Common myeloid progenitor, CD34-positive (primary cell): ENCODE data around the gene GLDC.

ENCODE experiments used
- CTCF ChIA-PET: fragments of 350-600 bp; sonication (Branson Sonifier 250); formaldehyde crosslinking; loops from one replicate; lab custom pipeline; 2021; ENCODE audit warnings: antibody characterized with exemption; lab: Charles Lee
- POLR2A ChIA-PET: fragments of 350-600 bp; sonication (Branson Sonifier 250); formaldehyde crosslinking; loops from one replicate; lab custom pipeline; 2021; ENCODE audit warnings: antibody characterized with exemption; lab: Charles Lee
- DNase-seq, 3 donors: peaks; one replicate each; pipeline versions ENCODE4 v3.0.0 to v3.0.0-alpha.2; 2013
- H3K27ac ChIP-seq, 2 experiments: 1 replicate in 1 of 2; 2 replicates in 1 of 2; pipeline ENCODE4 v1.7.0; 2013; ENCODE audit warnings: inconsistent platforms in 2 of 2, low read length in 2 of 2, mild to moderate bottlenecking in 2 of 2, low read depth in 1 of 2, moderate library complexity in 1 of 2; ENCODE audit not compliant: severe bottlenecking in 2 of 2, insufficient read depth in 1 of 2, poor library complexity in 1 of 2
- H3K27me3 ChIP-seq, 5 experiments: replicated peaks in 2 of 5; 1 replicate in 3 of 5; 2 replicates in 2 of 5; pipeline versions ENCODE4 v1.6.1 to v1.7.0; 2013; ENCODE audit warnings: low read length in 4 of 5, mild to moderate bottlenecking in 2 of 5, moderate library complexity in 2 of 5, inconsistent platforms in 1 of 5; ENCODE audit not compliant: insufficient read depth in 5 of 5, control insufficient read depth in 4 of 5
- H3K36me3 ChIP-seq, 4 experiments: 1 replicate in 2 of 4; 2 replicates in 2 of 4; pipeline versions ENCODE4 v1.6.1 to v1.7.0; 2013; ENCODE audit warnings: low read length in 3 of 4, control low read depth in 1 of 4, mild to moderate bottlenecking in 1 of 4; ENCODE audit not compliant: control insufficient read depth in 4 of 4, insufficient read depth in 4 of 4
- H3K4me1 ChIP-seq, 4 experiments: 1 replicate in 3 of 4; 2 replicates in 1 of 4; pipeline versions ENCODE4 v1.6.1 to v1.7.1; 2013; ENCODE audit warnings: low read length in 3 of 4, mild to moderate bottlenecking in 3 of 4, control low read depth in 1 of 4, inconsistent platforms in 1 of 4, moderate library complexity in 1 of 4; ENCODE audit not compliant: control insufficient read depth in 4 of 4, insufficient read depth in 4 of 4; ENCODE audit errors: control extremely low read depth in 1 of 4
- H3K4me3 ChIP-seq, 7 experiments: 1 replicate in 4 of 7; 2 replicates in 3 of 7; pipeline versions ENCODE4 v1.5.1 to v1.7.0; 2013; ENCODE audit warnings: mild to moderate bottlenecking in 7 of 7, low read length in 6 of 7, moderate library complexity in 6 of 7, inconsistent platforms in 2 of 7, low read depth in 2 of 7, control low read depth in 1 of 7; ENCODE audit not compliant: insufficient read depth in 4 of 7, control insufficient read depth in 1 of 7; ENCODE audit errors: extremely low read depth in 1 of 7
- H3K9me3 ChIP-seq, 5 experiments: 1 replicate in 4 of 5; 2 replicates in 1 of 5; pipeline versions ENCODE4 v1.6.1 to v1.7.1; 2013; ENCODE audit warnings: low read length in 4 of 5, mild to moderate bottlenecking in 2 of 5, inconsistent platforms in 1 of 5, low read depth in 1 of 5, moderate library complexity in 1 of 5; ENCODE audit not compliant: control insufficient read depth in 4 of 5, insufficient read depth in 2 of 5; ENCODE audit errors: control extremely low read depth in 1 of 5
- WGBS: methylation state at CpG from one replicate; pipeline ENCODE4 v1.1.5; 2013; ENCODE audit not compliant: insufficient coverage; 5-methylcytosine and 5-hydroxymethylcytosine counted together

GLDC gene

GRCh38 chr9:6538666-6539071 lies 106.9 kb downstream of the GLDC start:
- H3K4me1 ChIP-seq, result no peaks in the 10 kb centered on the region
- no peaks in the 10 kb centered on the region for H3K36me3 ChIP-seq
- WGBS, result no CpG with 5 or more reads among the region's 3 CpGs
- DNase-seq, result no peak
- no peak overlapping the region for H3K4me3 ChIP-seq
- no peaks in the 10 kb centered on the region for H3K9me3 ChIP-seq
- no peak overlapping the region for H3K27ac ChIP-seq
- ChIA-PET POLR2A (no interaction called here), CTCF (no interaction called here)
- no peaks in the 10 kb centered on the region for H3K27me3 ChIP-seq

DNA sequence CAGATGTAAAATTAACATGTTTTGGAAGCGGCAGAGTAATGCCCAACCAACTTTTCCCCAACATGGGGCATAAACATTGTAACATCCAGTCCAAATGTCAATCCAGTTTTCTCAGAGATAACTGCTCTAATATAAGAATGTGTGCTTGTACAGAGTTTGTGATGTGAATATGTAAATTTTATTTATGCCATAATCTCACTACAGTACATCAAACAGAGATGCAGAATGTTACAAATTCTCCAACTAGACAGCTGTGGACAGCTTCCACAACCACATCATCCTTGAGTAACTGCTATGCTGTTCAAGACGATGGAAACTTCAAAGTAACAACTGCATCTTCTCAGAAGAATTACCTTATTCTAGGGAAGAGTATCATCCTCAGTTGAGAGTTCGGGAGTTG lies 109.9 kb downstream of the GLDC start:
- DNase-seq, result no peak
- CTCF ChIA-PET, result no interaction called here

GRCh38 chr9:6525326-6526045 lies 120.0 kb downstream of the GLDC start:
- WGBS, result 80% methylated on average over 2 of the region's 2 CpGs
- POLR2A ChIA-PET, result no interaction called here
- Histone ChIP-seq H3K27me3 (no peaks in the 10 kb centered on the region), H3K27ac (no peak overlapping the region), H3K36me3 (peaks cover 0 to 3% (median 2%) of the 10 kb centered on the region in 4 experiments), H3K4me3 (no peak overlapping the region), H3K9me3 (peaks cover 0 to 11% (median 4%) of the 10 kb centered on the region in 5 experiments), H3K4me1 (no peaks in the 10 kb centered on the region)
- DNase-seq, result no peak
- CTCF ChIA-PET, result interaction anchor here (0.6 kb wide), 2 partner anchors 25 to 723 kb away, joined by 3 read pairs; no protein-coding TSS in a partner anchor

More for the DNA sequence above, 109.9 kb downstream of the GLDC start:
- Histone ChIP-seq H3K4me3 (no peak overlapping the region), H3K4me1 (no peaks in the 10 kb centered on the region), H3K9me3 (no peaks in the 10 kb centered on the region), H3K27me3 (peaks cover 0 to 2% (median 0%) of the 10 kb centered on the region in 5 experiments), H3K27ac (no peak overlapping the region), H3K36me3 (no peaks in the 10 kb centered on the region)
- WGBS, result 100% methylated on average over 2 of the region's 3 CpGs
- POLR2A ChIA-PET, result no interaction called here

GRCh38 chr9:6522263-6522662 lies 123.3 kb downstream of the GLDC start:
- H3K27ac ChIP-seq, result no peak overlapping the region
- no peak for DNase-seq
- CTCF ChIA-PET, result no interaction called here
- 100% methylated on average over 2 of the region's 4 CpGs for WGBS
- H3K4me1 ChIP-seq, result no peaks in the 10 kb centered on the region
- POLR2A ChIA-PET, result no interaction called here
- H3K36me3 ChIP-seq, result peaks cover 0 to 4% (median 2%) of the 10 kb centered on the region in 4 experiments
- H3K4me3 ChIP-seq, result no peak overlapping the region
- peaks cover 0 to 11% (median 4%) of the 10 kb centered on the region in 5 experiments for H3K9me3 ChIP-seq
- no peaks in the 10 kb centered on the region for H3K27me3 ChIP-seq

- WGBS, result 100% methylated on average over 1 of the region's 3 CpGs
- Histone ChIP-seq H3K9me3 (no peaks in the 10 kb centered on the region), H3K27me3 (no peaks in the 10 kb centered on the region), H3K4me1 (no peaks in the 10 kb centered on the region), H3K27ac (no peak overlapping the region), H3K36me3 (peaks cover 0 to 14% (median 9%) of the 10 kb centered on the region in 4 experiments), H3K4me3 (no peak overlapping the region)
- ChIA-PET CTCF (no interaction called here), POLR2A (no interaction called here)
- DNase-seq, result no peak
Observed at GRCh38 chr9:6512085-6512657, 133.4 kb downstream of the GLDC start.

DNA sequence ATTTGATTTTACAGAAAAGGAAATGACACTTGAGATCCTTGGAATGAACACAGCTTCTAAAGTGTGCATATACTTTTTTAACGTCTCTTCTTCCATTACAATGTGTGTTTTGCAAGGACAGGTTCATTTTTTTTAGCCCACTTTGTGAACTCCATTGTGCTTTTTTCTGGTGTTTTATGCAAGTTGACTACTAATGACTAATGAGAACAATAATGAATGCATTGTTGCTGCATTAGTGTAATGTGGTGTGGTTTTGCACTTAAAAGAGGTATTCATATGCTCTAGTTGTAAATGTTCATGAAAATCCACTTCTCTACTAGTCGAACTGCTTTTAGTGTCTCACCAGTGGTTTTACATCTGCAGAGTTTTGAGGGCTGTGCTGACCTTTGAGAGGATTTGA lies 139.0 kb downstream of the GLDC start:
- POLR2A ChIA-PET, result no interaction called here
- CTCF ChIA-PET, result interaction anchor here (1.0 to 1.1 kb wide), 2 partner anchors 39 to 155 kb away, joined by 3 read pairs; no protein-coding TSS in a partner anchor
- peaks cover 9 to 59% (median 36%) of the 10 kb centered on the region in 4 experiments for H3K36me3 ChIP-seq
- DNase-seq, result no peak
- no peak overlapping the region for H3K4me3 ChIP-seq
- WGBS, result no CpG with 5 or more reads among the region's 2 CpGs
- no peak overlapping the region for H3K27ac ChIP-seq
- H3K9me3 ChIP-seq, result no peaks in the 10 kb centered on the region
- H3K27me3 ChIP-seq, result no peaks in the 10 kb centered on the region
- H3K4me1 ChIP-seq, result no peaks in the 10 kb centered on the region

GRCh38 chr9:6502399-6502798 lies 143.1 kb downstream of the GLDC start:
- H3K4me1 ChIP-seq, result no peaks in the 10 kb centered on the region
- no peak for DNase-seq
- POLR2A ChIA-PET, result no interaction called here
- CTCF ChIA-PET, result interaction anchor here (1.2 kb wide), 1 partner anchor 29 kb away, joined by 3 read pairs; no protein-coding TSS in a partner anchor
- no peaks in the 10 kb centered on the region for H3K27me3 ChIP-seq
- no peaks in the 10 kb centered on the region for H3K9me3 ChIP-seq
- H3K27ac ChIP-seq, result no peak overlapping the region
- no peak overlapping the region for H3K4me3 ChIP-seq
- 100% methylated on average over 2 of the region's 3 CpGs for WGBS
- peaks cover 27 to 82% (median 48%) of the 10 kb centered on the region in 4 experiments for H3K36me3 ChIP-seq
